Suppressor macrophage treated with lipopolysaccharide for 1 hour (primary cell): Measurements from ENCODE around the gene NAA40.
"Not testable (repeated sequence)": the region's sequence is repeated elsewhere in the genome, so short reads cannot be mapped to it uniquely, and the experiment has no call there.

ENCODE experiments used
- DNase-seq, 3 donors: peaks; one replicate each; pipeline ENCODE4 v3.0.0-alpha.2; 2020 to 2022

NAA40 gene

DNA sequence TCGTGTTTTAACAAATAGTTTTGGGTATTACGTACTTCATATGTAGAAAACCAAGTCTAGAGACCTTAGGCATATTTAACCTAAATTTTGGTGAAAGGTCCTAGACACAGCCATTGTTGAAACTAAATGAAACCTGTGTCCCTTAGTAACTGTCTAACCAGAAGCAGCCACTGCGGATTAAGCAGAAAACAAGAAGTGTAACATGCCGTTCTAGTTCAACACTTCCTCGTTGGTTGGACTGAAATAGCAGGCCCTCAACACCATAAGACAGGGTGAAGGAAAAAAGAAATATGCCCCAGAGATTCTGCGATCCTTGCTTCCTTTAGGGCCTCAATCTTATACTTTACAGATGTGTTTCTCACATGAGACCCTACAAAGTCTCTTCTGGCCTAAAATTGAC is 2.0 kb downstream of the NAA40 start:
- peak; percentile 54 to 61 (median 58) for DNase-seq

DNA sequence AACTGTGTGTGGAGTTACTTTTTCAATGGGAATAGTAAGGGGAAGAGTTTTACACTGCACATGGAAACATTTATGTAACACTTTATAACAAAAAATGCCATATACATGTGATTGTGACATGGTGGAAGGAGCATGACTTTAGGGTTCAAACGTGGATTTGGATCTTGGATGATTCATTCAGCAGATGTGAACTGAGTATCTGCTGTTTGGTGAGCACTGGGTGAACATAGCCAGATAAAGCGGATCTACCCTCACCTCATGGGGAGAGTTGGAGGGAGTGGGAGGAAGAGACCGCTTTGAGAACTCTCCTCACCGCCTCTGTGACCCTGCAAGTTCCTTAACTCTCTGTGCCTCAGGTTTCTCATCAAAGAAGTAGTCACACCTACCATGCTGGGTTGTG is 3.1 kb downstream of the NAA40 start:
- DNase-seq = no peak

DNA sequence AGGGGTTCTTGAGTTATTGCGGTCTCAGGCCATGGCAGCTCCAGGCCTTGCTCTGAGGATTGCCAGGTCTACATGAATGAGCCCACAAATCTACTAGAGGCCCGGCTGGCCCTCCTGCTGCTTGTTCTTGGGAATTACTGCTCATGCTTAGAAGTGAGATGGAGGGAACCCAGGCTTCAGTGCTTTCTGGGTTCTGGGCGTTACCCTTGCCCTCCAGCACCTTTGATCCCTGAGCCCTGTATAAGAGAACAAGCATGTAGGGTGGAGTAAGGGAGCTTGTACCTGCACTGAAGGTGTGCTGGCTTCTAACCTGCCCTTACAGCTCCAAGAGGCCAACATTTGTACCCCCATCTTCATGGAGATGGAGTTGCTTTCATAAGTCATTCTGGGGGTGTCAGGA is 4.0 kb downstream of the NAA40 start:
- DNase-seq = no peak

DNA sequence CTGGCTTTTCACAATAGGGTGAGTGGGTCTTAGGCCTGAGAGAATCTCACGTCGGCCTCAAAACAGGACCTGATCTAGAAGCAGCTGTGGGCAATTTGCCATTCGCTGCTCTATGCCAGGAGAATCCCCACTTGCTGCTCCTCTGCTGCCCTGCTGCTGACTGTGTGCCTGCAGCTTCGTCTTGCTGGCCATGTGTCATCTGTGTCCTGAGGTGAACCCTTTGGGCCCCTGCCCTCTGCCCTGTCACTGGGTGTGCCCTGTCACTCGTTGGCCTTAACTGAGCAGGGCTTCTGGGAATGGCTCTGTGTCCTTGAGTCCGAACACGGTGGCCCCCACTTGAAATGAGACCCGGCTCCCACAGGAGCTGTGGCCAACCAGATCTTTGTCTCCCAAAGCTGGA is 6.2 kb downstream of the NAA40 start:
- no peak for DNase-seq

DNA sequence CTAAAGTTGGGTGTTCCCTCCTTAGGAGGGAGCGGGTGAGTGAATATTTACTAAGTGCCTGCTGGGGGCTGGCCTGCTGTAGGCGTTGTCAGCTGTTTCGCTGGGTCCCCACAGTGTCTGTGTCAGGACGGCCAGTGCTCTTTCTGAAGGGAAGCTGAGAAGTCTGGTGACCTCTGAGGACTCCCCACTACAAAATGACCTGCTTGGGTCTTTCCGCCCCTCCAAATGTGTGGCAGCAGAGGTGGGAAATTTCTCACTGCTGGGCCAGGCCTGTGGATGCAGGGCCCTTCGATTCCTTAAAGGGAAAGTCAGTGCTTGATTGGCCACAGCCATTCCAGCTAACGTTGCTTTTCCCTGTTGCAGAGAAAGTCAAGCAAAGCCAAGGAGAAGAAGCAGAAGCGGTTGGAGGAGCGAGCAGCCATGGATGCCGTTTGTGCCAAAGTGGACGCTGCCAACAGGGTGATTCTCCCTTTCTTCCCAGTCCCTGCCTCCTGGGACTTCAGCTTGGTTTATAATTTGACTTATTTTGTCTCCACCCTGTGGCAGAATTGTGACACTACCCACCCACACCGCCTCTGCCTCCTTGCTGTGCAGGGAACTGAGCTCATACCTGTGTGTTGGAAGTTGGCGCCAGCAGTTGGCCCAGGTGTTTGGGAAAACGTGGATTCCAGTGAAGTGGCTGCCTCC is 6.8 kb downstream of the NAA40 start:
- DNase-seq = peak; percentile 71 to 75 (median 75)

DNA sequence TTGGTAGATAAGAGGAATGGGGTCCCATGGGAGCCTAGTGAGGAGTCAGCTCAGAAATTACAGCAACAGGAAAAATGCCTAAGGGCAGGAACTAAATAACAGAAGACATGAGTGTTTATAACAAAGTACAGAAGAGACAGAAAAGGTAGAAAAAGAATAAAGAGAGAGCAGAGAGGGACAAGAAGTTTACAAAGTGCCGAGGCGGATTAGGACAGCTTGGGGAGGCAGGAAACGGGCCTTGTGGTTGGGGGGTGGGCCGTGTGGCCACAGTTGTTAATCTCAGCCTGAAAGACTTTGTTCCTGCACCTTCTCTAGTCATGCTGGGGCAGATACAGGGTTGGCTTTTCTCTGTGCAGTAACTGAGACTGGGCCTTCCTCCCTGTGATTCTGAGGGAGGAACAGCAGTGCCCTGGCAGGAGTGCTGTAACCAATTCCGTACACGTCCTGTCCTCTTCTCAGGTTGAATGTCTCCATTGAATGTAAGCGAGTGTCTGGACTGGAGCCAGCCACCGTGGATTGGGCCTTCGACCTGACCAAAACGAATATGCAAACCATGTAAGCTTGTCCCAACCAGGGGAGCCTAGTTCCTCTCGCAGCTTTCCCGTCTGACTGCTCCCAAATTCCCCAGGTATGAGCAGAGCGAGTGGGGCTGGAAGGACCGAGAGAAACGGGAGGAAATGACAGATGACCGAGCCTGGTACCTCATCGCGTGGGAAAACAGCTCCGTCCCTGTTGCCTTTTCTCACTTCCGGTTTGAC is 13.2 kb downstream of the NAA40 start:
- no peak for DNase-seq

DNA sequence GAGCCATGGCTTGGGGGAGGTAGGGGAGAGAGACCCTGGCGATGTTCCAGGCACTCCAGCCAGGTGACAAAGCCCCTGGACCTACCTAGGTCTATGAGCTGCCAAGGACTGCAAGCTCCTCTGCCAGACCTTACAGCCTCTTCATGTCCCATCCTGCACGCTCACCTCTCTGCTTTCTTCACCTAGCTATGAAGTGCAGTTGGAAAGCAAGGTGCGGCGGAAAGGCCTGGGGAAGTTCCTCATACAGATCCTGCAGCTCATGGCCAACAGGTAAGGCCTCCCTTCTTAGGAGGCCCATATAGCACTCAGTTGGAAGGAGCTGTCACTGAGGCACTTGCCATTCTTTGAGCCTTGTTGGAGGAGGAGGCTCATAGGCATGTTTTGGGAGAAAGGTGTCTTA is 13.8 kb downstream of the NAA40 start:
- DNase-seq = no peak

DNA sequence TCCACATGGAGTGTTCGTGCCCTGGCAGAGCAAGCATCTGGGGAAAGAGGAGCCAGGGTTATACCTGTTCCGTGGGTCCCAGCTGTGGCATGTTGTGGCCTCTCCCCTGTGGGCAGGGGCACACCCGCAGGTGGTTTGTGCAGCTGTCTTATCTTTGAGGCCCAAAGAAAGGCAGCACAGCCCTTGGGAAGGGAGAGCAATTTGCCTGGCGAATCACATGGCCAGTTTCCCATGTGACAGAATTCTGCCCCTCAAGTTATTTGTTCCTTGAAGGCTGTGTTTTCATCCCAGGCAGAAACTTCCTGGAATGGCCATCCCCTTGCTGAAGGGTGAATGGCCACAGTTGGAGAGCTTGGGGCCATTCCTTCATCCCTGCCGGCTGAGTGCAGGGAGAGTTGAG is 19.2 kb downstream of the NAA40 start:
- DNase-seq = no peak

DNA sequence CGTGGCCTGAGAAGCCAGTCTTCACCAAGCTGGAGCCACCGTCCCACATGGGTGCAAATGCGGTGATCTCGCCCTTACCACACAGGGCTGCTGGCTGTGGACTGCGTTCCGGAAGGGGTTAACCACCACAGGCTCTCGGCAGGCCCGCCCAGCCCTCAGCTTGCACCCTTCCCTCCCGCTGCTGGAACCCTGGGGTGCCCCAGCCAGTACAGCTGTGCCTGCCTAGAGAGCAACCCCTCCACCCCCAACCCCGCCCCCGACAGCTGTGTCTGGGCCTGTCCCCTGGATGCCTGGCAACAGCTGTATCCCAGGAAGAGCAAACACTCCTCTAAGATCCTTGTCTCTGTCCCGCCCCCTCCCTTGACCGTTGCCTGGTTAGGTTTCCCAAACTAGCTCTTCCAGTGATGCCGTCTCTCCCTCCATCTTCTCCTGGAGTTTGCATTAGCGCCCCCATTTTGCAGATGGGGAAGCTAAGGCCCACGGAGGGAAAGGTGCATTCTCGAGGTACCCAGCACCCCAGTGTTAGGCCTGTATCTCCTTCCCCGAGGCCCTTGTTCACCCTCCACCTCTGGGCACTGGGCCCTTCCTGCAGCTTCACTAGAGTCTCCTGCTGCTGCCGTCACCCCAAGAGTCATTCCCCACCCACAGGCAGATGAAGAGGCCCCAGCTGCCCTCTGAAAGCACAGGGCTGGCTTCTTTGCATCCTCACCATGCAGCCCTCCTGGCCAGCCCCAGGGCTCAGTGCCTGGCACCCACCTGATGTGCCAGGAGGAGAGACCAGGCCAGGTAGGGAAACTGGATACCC is 23.0 kb downstream of the NAA40 start:
- no peak for DNase-seq

DNA sequence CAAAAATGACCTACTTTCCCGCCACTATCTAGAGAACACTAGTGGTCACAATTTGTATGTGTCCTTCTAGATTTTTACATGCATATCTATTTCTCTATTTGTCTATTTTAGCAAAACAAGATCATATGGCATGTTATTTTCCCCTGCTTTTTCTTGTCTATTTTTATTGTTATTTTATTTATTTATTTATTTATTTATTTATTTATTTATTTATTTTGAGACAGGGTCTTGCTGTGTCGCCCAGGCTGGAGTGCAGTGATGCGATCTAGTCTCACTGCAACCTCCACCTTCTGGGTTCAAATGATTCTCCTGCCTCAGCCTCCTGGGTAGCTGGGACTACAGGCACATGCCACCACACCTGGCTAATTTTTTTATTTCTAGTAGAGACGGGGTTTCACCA is 25.1 kb downstream of the NAA40 start:
- not testable (repeated sequence) for DNase-seq

DNA sequence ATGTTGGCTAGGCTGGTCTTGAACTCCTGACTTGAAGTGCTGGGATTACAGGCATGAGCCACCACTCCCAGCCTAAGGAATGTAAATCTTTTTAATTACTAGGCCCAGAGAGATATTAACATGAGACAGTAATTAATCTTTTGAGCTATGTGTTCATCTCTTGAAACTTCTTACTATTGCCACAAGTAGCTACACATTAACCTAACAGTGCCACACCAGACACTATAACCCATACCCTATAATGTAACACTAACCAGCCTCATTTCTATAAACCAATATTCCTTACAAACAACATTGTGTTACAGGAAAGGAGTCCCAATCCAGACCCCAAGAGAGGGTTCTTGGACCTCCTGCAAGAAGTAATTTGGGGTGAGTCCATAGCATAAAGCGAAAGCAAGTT is 27.6 kb downstream of the NAA40 start:
- DNase-seq = no peak

DNA sequence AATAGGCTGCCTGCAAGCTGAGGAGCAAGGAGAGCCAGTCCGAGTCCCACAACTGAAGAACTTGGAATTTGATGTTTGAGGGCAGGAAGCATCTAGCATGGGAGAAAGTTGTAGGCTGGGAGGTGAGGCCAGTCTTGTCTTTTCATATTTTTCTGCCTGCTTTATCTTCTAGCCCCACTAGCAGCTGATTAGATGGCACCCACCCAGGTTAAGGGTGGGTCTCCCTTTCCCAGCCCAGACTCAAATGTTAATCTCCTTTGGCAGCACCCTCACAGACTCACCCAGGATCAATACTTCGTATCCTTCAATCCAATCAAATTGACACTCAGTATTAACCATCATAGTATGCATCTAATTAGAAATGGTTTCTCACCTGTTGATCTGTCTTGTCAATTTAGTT is 30.7 kb downstream of the NAA40 start:
- DNase-seq = no peak

DNA sequence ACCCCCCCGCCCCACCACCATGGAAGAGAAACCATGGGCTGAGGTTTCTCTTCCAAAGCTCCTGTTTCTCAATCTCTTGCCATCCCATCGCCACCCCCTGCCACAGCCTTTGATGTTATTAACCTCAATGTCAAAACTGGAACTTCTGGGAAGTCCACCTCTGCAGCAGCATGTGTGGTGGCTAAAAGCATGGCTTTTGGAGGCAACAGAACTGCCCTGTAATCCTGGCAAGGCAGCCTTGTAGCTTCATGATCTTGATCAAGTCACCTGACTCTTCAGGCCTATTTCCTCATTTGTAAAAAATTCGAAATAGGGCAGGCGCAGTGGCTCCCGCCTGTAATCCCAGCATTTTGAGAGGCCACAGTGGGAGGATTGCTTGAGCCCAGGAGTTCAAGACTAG is 32.1 kb downstream of the NAA40 start:
- peak; percentile 34 to 45 (median 44) for DNase-seq

DNA sequence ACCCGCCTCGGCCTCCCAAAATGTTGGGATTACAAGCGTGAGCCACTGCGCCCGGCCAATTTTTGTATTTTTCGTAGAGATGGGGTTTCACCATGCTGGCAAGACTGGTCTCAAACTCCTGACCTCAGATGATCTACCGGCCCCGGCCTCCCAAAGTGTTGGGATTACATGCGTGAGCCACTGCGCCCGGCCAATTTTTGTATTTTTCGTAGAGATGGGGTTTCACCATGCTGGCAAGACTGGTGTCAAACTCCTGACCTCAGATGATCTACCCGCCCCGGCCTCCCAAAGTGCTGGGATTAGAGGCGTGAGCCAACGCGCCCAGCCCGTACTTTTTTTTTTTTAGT is 35.1 kb downstream of the NAA40 start:
- DNase-seq = not testable (repeated sequence)

DNA sequence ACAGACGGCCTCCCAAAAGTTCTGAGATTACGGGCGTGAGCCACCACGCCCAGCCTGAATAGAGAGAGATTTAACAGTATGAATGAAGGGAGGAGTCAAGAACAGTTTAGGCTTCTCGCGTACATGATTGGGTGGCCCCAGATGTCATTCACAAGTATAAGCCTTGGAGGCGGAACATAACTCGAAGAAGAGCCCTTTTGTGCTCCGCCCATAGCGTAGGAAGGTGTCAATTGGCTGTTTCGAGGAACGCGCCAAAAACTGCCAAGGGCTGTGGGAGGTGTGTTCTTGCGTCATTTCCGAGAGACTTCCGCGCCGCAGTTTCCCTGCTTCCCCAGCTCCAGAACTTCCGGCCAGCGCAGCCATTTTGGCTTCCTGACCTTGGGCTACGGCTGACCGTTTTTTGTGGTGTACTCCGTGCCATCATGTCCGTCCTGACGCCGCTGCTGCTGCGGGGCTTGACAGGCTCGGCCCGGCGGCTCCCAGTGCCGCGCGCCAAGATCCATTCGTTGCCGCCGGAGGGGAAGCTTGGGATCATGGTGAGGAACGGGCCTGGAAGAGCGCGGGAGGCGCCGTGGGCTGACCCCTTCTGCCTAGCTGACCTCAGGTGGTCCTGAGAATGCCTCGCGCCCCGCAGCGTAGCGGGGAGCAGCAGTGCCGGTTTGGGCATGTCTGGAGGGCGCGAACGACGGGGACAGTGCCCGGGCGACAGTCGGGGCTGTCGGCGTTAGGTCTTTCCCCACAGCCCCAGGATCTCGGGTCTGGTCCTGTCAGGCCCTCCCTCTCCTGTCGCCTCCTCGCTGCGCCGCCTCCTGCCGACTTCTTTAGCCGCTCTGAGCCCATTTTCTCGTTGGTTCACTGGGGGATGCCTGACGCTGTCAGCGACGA is 35.7 kb downstream of the NAA40 start, which contains the start of gene COX8A:
Gene COX8A (plus strand): TSS at position 362 of the 885 bp plus-strand sequence. CDS start 61 bp downstream, at position 423.
- peak; percentile 98 to 100 (median 100) for DNase-seq

DNA sequence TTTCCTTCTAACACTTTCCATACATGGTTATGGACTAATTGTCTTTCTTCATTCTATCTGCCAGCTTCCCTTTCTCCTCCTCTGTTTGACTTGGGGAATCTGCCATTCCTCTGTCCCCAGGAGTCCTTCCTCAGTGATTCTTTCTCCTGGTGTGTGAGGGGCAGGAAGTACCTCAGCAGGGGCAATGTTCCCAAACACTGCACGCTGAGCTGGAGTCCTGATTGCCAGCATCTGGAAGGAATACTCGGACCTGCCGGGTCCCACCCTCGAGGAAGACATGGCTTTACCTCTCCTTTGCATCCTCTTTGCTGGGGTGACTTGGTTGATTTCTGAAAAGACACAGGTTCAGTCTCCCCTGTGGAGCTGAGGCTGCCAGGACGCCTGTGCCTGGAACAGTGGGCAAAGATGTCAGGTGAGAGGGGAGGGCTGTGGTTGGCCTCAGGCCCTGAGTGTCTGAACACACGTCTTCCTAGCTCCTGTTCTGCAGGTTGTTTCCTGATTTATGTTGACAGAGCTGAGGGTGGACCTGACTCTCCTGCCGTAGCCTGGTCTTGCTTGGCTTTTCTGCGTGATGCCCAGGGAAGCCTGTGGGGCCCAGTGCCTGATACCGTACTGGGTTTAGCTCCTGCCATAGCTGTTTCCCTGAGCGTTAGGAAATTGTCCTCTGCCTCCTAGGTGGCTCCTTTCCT is 39.9 kb downstream of the NAA40 start:
- DNase-seq = no peak

DNA sequence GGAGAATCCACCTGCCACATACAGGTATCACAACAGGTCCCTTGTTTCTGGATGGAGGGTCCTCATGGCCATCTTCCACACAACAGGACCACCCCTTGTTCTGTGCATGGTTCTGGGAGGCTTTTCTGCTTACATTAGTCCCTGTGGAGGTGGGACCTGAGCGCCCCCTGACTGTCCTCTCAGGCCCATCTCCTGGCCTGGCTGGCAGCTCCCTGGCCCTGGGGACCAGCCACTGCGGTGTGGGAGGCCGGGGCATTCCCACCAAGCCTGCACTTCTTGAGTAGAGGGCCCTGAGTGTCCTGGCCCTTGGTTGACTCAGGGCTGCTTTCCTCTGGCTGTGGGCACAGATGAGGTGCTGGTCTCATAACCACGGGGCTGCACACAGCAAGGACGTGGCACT is 40.6 kb downstream of the NAA40 start:
- DNase-seq = no peak

DNA sequence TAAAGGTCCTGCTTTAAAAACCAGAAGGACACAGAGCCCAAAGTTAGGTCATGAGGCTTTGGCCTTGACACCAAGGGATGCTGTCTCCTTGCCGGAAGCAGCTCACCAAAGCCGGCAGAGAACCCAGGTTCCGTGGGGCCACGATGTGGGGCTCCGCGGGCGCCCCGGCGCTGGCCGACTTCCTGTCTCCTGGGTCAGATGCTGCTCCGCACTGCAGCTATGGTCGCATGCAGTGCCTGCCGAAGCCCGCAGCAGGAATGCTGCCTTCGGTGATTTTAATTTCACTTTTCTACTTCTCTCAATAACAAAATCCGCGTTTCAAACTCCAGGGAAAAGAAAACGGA is 47.0 kb downstream of the NAA40 start:
- peak; percentile 31 to 52 (median 47) for DNase-seq

DNA sequence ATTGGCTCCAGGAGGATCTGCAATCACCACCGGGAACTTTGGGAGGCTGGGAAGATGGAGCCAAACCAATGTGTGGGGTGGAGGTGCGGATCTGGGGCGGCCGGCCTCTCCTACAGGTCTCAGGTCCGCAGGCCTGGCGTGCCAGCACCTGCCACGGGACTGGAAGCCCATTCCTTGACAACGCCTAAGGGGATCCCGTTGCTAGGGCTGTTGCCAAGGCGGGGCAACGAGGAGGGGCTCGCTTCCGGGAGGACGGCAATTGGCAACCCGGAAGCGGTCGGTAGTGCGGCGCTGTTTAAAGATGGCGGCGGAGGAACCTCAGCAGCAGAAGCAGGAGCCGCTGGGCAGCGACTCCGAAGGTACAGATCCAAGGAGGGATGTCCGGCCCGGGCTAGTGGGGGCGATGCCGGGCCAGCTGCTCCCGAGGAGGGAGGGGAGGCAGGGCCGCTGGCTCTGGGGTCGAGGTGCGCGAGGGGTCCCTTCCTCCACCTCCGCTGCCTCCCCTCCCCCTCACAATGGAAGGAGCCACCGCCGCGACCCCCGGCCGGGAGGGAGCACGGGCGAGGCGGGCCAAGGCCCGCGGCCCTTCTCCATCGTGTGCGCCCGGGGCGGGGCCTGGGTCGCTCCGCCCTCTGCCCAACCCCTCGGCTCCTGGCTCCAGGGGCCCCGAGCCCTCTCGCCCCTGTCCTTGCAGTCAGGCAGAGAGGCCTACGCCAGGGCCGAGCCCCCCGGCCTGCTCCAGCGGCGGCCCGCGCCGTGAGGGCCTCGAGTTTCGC is 47.5 kb downstream of the NAA40 start, which contains the start of gene OTUB1:
Gene OTUB1 (plus strand): TSS at position 283 of the 776 bp plus-strand sequence. CDS start 19 bp downstream, at position 302.
- DNase-seq = peak; percentile 90 to 93 (median 92)

DNA sequence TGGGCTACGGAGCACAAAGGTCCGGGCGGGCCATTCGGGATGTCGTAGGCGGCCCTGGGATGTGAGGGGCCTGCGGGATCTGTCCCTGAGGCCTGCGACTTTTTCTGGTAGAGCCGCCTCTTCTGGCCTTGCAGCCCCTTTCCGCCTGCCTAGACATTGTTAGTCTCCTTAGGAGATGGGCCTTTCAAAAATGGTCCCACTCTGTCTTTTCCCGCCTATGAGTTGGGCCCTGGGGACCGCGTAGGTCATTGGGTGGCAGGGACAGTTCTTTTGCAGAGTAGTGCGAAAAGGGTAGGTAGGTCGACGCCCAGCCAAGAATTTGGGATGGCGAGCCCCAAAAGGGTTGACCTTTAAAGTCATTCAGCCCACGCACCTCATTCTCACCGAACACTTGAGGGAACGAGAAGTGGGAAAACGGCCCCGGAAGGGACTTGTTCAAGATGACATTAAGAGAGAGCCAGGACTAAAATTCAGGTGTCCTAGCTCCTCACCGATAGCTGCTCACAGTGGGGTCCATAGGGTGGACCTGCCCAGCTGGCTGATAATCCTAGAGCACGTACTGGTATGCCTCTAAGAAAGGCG is 48.2 kb downstream of the NAA40 start:
- no peak for DNase-seq

DNA sequence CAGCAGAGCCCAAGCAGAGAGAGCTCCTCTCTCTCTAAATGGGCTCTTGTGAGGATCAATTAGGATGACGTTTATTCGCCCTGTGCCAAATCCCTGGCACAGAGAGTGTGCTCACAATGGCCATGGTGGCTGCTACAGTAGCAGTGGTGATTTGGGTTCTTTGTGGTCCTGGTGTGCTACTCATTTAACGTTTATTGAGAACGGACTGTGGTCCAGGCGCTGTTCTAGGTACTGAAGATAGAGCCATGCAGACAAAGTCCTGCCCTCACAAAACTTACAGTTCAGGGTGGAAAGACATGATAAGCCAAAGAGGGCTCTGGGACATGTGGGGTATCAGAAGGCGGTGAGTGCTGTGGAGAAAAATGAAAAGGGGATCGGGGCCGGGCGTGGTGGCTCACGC is 52.8 kb downstream of the NAA40 start:
- no peak for DNase-seq
